Measurements from ENCODE around the gene USP14. TPM values are rescaled to one million over a fixed set of nuclear protein-coding genes. Genes with fewer than 3 reads are reported as not detected.
A peak's percentile ranks its signal among the peaks of the same experiment; 100 is the strongest.
"Not testable (repeated sequence)": the region's sequence is repeated elsewhere in the genome, so short reads cannot be mapped to it uniquely, and the experiment has no call there.

USP14 gene
- total RNA-seq = 29.7 TPM

DNA sequence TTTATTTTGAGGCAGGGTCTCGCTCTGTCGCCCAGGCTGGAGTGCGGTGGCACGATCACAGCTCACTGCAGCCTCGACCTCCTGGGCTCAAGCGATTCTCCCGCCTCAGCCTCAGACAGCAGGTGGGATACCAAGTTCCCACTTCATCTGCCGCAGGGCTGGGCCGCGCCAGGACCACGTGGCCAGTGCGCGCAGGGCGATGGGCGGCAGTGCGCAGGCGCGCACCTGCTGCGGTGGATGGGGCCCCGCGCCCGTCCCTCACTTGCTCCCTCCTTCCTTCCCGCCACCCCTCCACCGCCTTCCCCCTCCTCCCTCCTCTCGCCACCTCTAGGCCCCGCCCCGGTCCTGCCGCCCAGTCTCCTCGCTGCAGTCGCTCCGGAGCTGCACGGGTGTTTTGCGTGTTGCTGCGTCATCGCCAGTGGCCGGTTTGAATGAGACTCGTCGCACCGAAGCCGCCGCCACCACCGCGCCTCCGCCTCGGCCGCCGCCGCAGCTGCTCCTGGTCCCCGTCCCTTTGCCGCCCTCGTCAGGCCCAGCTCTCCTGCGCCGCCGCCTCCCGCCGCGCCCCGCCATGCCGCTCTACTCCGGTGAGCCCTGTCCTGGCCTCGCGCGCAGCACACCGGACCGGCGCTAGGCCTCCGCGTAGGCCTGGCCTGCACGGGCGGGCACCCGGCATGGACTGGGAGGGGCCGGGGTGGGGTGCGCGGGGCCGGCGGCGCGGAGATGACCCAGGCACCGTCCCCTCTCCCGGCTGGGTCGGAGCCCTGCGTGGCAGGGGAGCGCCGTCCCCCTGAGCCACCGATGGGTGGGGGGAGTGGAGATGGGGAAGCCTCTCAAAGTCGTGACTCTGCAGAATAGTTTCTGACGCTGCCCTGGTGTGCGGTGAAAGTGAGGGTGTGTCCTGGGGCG is at the start of gene USP14:
USP14 (plus strand) TSS at position 430 of the 909 bp plus-strand sequence; CDS start at position 572, 142 bp downstream.
- peak; percentile 92 for DNase-seq

DNA sequence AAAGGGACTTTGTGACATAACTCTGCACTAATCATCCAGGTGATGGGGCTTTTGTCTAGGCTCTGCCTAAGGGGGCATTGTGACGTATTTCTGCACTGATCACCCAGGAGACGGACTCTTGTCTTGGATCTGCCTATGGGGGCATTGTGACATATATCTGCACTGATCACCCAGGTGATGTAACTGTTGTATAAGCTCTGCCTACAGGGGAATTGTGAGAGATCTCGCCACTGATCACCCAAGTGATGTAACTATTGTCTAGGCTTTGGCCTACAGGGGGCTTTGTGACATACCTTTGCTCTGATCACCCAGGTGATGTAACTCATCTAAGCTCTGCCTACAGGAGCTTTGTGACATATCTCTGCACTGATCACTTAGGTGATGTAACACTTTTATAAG is 49.7 kb upstream of the USP14 start:
- not testable (repeated sequence) for DNase-seq

DNA sequence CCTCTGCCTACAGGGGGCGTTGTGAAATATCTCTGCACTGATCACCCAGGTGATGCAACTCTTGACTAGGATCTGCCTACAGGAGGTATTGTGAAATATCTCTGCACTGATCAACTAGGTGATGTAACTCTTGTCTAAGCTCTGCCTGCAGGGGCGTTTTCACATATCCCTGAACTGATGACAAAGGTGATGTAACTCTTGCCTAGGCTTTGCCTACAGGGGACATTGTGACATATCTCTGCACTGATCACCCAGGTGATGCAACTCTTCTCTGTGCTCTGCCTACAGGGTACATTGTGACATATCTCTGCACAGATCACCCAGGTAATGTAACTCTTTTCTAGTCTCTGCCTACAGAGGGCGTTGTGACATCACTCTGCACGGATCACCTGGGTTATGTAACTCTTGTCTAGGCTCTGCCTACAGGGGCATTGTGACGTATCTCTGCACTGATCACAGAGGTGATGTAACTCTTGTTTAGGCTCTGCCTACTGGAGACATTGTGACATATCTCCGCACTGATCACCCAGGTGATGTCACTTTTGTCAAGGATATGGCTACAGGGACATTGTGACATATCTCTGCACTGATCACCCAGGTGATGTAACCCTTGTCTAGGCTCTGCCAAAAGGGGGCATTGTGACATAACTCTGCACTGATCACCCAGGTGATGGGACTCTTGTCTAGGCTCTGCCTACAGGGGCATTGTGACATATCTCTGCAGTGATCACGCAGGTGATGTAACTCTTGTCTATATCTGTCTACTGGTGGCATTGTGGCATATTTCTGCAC is 49.0 kb upstream of the USP14 start:
- not testable (repeated sequence) for DNase-seq

DNA sequence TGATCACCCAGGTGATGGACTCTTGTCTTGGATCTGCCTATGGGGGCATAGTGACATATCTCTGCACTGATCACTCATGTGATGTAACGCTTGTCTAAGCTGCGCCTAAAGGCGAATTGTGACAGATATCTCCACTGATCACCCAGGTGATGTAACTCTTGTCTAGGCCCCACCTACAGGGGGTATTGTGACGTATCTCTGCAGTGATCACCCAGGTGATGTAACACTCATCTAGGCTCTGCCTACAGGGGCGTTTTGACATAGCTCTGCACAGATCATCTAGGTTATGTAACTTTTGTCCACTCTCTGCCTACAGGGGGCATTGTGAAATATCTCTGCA is 48.5 kb upstream of the USP14 start:
- DNase-seq = not testable (repeated sequence)

DNA sequence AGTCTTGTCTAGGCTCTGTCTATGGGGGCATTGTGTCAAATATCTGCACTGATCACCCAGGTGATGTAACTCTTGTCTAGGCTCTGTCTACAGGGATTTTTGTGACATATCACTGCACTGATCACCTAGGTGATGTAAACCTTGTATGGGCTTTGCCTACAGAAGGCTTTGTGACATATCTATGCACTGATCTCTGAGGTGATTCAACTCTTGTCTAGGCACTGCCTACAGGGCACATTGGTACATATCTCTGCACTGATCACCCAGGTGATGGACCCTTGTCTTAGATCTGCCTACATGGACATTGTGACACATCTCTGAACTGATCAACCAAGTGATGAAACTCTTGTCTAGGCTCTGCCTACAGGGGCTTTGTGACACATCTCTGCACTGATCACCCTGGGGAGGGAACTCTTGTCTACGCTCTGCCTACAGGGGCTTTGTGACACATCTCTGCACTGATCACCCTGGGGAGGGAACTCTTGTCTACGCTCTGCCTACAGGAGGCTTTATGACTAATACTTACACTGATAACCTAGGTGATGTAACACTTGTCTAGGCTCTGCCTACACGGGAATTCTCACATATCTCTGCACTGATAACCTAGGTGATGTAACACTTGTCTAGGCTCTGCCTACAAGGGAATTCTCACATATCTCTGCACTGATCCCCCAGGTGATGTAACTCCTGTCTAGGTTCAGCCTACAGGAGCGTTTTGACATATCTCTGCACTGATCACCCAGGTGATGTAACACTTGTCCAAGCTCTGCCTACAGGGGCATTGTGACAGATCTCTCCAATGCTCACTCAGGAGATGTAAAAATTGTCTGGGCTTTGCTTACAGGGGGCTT is 47.8 kb upstream of the USP14 start:
- DNase-seq = not testable (repeated sequence)

DNA sequence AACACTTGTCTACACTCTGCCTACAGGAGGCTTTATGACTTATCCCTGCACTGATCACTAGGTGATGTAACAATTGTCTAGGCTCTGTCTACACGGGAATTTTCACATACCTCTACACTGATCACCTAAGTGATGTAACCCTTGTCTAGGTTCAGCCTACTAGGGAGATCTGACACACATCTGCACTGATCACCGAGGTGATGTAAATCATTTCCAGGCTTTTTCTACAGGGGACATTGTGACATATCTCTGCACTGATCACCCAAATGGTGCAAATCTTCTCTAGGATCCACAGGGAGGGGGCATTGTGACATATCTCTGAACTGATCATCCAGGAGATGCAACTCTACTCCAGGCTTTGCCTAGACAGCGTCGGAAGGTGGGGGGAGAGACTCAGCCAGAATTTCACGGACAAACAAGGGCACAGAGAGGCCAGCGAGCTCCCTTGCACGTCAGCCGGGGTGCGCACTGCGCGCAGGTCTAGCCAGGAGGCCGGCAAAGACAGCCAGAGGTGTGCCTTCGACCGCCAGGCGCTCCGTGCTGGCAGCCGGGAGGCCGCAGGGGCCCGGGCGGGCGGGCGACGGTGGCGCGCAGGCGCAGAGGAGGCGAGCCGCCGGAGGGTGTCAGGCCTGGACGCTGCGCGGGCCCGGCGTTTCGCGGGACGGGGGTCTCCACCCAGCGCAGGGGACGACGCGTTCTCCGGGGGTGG is 46.9 kb upstream of the USP14 start:
- DNase-seq = no peak

DNA sequence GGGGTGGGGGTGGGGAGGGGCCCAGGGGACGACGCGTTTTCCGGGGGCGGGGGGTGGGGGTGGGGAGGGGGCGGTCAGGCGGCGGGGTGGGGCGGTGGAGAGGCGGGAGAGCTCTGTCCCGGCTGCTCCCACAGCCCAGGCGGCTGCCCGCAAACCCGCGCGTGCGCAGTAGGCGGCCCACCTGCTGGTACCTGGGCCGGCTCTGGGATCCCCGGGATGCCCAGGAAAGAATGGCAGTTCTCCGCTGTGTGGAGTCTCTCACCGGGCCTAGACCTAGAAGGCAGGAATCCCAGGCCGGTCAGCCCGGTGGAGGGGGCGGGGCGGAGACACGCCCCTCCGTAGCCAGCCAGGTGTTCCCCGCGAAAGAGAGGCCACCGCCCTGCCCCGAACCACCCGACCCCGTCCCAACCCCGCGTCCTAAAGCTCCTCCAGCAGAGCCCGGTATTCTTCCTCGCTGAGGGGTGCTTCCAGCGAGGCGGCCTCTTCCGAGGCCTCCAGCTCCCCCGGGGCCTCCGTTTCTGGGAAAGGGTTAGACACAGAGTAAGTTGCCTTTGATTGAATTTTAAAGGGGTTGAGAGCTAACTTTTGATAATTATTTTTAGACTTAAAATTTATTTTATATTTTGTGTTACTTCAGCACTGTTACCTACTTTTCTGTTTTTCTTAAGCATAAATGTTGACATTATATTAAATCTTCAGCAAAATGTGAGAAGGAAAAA is 46.2 kb upstream of the USP14 start:
- DNase-seq = not testable (repeated sequence)

DNA sequence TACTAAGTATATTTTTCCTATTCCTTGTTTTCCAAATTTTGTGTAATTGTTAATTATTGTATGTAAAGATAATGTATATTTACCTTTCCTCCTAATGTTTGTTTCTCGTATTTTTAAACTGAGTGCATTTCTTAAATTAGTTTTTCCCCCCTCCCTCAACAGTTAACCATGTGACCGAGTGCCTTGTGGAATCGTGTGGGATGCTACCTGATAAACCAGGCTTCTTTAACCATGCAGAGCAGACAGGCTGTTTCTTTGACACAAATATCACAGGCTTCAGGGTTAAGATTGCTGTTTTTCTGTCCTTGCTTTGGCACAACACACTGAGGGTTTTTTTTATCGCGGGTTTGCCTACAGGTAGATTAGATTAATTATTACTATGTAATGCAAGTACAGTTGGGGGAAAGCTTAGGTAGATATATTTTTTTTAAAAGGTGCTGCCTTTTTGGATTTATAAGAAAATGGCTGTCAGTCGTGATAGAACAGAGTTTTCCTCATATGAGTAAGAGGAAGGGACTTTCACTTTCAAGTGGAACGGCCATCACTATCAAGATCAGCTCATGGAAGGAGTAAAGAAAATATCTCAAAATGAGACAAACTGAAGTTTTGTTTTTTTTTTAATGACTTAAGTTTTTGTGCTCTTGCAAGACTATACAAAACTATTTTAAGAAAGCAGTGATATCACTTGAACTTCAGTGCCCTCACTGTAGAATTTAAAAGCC is 37.7 kb upstream of the USP14 start:
- not testable (repeated sequence) for DNase-seq

DNA sequence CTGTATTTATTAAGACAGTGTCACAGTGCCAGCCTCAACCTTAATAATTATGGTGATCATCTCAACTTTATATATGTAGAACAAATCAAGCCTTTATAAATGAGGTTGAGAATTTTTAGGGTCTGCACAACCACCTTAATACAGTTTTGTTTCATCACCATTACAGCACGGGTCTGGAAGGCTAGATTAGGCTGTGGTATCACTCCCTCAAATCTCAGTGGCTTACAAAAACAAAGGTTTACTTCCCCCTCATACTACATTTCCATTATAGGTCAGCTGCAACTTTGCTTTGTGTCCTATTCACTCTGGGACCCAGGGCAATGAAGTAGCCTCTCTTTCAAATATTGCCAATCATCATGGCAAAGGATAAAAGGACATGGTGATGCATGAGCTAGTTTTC is 23.3 kb upstream of the USP14 start:
- DNase-seq = no peak

DNA sequence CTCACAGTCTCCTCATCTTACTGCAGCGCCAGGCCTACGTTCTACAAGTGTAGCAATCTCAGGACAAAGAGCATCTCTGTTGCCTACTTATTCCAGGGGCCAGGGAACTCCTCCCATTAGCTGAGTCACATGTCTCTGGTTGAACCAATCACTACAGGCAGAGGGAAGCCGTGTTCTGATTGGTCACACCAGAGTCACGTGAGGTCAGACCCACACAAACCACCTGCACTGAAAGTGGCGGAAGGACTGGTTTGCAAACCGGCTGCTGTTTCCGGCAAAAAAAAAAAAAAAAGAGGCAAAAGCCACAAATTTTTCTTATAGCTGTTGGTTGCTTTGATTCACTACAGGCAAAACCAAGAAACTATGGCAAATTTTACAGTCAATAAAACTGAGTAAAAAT is 21.9 kb upstream of the USP14 start:
- no peak for DNase-seq

DNA sequence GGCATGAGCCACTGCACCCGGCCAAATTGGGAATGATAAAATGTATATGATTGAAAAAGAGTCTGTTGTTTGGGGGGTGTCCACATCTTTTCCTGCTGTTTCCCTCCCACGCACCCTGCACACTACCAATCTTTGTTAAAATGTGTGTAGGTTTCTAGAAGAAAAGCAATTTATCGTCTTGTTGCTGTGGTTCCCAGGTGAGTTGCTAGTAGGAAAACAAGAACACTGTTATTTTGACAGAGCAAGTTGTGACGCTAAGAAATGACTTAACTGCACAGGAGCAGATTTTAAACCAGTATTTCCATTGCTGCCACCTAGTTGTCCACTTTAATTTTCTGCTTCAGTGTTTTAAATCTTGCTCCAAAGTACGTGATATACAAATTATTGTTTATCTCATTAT is 21.0 kb upstream of the USP14 start:
- no peak for DNase-seq

DNA sequence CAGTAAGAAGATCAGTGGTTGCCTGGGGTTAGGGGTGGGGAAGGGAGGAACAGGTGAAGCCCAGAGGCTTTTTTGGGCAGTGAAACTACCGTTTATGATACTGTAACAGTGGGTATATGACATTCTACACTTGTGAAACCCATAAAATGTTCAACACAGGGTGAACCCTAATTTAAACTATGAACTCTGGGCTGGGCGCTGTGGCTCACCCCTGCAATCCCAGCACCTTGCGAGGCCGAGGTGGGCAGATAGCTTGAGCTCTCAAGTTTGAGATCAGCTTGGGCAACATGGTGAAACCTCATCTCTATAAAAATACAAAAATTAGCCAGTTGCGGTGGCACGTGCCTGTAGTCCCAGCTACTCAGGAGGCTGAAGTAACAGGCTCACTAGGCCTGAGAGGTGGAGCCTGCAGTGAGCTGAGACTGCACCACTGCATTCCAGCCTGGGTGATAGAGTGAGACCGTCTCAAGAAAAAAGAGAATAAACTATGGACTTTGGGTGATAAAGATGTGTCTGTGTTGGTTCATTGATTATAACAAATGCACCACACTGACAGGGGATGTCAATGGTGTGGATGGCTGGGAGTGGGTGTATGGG is 17.6 kb upstream of the USP14 start:
- no peak for DNase-seq

DNA sequence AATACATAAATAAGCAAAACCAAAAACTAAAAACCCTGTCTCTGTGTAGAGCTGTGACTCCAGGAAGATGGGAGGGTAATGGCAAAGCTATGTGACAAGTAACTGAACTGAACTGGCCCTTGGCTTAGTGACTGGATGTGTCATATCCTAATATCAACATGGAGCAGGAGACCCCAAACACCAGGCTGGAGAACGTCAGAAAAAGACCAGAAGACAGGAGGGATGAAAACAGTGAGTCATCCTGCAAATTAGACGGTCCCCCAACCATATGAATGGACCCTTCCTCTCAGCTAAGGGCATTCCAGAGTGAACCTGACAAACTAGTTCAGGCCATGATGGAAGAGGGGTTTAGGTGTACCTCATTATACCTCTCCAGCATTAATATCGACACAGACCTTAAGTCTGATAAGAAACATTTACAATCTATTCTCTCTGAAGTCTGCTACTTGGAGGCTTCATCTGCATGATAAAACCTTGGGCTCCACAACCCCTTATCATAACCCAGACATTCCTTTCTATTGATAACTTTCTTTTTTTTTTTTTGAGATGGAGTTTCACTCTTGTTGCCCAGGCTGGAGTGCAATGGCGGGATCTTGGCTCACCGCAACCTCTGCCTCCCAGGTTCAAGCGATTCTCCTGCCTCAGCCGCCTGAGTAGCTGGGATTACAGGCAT is 15.6 kb upstream of the USP14 start:
- not testable (repeated sequence) for DNase-seq

DNA sequence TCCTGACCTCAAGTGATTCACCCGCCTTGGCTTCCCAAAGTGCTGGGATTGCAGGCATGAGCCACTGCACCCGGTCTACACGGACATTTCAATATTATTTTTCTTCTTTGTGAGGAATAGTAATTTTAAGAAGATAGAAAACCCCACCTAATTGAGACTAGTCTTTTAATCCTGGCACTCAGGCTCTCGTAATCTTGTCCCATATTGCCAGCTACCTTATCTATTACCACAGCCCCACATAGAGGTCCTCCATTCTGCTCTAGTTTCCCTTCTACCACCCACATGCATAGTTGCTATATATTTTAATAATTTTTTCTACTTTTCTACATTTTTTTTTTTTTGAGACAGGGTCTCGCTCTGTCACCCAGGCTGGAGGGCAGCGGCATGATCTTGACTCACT is 9.5 kb upstream of the USP14 start:
- no peak for DNase-seq

DNA sequence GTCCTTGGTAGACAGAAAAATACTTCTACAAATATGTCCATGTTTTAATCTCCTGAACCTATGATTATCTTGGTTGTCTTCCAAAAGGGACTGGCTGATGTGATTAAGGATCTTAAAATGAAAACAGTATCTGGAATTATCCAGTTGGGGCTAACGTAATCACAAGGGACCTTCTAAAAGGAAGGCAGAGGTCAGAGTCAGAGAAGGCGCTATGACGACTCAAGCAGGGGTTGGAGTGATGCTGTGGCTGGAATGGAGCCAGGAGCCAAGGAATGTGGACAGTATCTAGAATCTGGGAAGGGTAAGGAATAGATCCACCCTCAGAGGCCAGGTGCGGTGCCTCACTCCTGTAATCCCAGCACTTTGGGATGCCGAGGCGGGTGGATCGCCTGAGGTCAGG is 4.2 kb upstream of the USP14 start:
- no peak for DNase-seq

DNA sequence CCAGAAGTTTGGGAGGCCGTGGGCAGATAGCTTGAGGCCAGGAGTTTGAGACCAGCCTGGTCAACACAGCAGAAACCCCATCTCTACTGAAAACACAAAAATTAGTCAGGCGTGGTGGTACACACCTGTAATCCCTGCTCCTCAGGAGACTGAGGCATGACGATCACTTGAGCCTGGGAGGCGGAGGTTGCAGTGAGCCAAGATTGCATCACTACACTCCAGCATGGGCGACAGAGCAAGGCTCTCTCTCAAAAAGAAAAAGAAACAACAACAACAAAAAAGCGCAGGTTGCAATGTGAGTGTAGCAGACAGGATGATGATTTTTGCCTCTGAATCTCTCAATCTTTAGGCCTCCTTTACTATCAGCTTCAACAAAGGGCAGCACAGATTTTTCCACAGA is 2.7 kb upstream of the USP14 start:
- no peak for DNase-seq

DNA sequence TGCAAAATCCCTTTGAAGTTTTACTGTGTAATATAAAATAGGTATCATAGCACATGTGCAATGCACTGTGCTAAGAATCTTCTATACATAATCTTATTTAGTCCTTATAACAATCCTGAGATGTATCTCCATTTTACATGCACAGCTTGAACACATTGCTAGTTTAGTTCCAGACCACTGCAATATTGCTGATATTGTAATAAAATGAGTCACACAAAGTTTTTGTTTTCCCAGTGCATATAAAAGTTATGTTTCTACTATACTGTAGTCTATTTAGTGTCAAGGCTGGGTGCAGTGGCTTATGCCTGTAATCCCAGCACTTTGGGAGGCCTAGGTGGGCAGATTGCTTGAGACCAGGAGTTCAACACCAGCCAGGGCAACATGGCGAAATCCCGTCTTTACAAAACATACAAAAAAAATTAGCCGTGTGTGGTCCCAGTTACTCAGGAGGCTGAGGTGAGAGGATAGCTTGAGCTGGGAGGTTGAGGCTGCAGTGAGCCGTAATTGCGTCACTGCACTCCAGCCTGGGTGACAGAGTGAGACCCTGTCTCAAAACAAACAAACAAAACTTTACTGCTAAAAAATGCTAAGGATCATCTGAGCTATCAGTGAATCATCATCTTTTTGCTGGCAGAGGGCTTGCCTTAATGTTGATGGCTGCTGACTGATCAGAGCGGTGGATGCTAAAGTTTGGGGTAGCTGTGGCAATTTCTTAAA is 1.7 kb upstream of the USP14 start:
- no peak for DNase-seq

DNA sequence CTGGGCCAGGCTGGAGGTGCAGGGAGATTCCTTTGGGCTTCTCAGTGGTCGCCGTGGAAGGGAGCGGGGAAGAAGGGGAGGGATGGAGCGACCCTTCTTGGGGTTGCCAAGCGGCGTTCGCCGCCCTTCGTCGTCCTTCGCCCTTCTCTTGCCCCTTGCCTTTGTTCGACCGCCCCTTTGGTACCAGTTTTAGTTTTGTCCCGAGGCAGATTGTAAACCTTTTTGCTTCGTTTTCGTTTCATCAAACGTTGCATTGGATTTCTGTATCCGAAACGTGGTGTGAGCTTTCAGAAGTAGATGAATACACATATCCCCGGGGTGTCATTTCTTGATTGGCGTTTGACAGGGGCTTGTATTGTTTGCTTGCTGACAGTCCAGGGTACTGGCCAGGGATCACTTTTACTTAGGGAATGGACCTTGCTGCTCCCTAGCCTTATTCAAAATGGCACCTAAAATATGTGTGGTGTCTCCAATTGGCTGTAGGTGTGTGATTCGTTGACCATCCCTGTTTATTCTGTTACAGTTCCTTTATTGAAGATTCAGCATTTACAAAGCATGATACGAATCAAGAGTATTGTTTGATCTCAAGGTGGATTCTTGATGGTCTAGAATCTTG is 788 bp downstream of the USP14 start:
- DNase-seq = no peak

All from skin of body (tissue), 2 donors.